GF-D8 (cell line): Measurements from ENCODE around the gene NCS1.

Source experiments
- DNase-seq: peaks from one replicate; lab custom pipeline; 2025; lab: John Stamatoyannopoulos, UW

Gene NCS1

GRCh38 chr9:130194378-130194932 lies 22.3 kb downstream of the NCS1 start:
- DNase-seq, result no peak

DNA sequence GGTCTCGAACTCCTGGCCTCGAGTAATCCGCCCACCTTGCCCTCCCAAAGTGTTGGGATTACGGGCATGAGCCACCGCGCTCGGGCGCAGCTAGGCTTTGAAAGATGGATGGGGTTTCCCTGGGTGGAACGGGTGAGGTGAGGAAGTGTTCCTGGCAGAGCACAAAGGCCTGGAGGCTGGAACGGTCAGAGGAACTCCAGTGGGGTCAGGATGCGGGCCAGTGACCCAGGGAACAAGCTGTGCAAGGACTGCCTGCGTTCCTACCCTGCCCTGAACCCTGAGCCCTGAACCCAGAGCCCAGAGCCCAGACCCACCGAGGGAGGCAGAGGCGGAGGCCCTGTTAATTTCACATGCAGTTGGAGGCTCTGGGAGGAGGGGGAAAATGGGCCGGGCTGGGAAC lies 23.4 kb downstream of the NCS1 start:
- DNase-seq, result no peak

- DNase-seq, result no peak
These were observed 24.4 kb downstream of the NCS1 start for GRCh38 chr9:130196643-130197042.

GRCh38 chr9:130197386-130197785 lies 25.2 kb downstream of the NCS1 start:
- DNase-seq, result no peak

DNA sequence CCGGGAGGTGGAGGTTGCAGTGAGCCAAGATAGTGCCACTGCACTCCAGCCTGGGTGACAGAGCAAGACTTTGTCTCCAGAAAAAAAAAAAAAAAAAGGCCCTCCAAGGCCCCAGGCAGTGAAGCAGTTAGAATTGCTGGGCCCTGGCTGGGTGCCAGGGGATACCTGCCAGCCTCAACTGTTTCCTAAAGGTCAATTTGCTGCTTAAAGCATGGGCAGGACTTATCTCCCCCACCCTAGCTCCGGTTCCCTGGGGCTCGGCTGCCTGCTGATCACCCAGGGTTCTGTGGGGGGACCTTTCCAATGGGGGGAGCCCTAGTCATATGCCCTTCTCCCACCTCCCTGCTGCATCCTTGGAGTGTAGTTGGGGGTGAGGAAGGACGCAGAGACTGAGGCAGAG lies 25.7 kb downstream of the NCS1 start:
- no peak for DNase-seq

- no peak for DNase-seq
These were observed 26.4 kb downstream of the NCS1 start for GRCh38 chr9:130198501-130199179.

GRCh38 chr9:130199605-130200004 lies 27.4 kb downstream of the NCS1 start:
- DNase-seq, result no peak

DNA sequence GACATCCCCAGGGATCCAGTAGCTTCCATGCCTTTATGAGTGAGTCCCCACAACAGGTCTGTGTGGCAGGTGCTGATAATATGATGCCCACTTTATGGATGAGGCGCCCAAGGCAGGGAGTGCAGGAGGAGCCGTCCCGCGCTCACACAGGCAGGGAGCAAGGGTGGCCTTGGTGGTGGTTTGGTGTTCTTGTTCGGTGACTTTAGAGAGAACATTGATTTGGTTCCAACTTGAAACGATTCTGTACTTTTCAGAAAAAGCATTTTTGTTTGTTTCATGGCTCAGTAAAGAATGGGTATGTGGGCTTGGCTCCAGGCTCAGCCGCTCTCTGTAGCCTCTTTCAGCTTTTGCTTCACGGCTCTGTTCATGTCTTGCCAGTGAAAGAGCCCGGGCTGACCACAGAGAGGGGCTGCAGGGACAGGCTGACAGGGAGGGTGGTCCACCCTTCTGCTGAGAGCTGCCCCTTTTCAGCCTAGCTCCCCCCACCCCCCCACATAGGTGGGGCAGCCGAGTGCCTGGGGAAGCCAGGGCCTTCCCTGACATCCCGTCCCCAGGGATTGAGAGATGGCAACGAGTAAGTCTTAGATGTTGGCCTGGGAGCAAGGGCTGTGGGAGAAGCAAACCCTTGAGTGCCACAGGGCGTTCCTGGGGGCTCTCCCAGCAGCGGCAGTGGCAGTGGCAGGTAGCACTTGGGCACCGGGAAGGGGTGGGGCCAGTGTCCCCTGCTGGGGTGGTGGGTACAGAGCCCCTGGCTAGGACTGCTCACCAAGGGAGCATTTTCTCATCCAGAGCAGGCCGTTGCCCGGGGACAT lies 28.0 kb downstream of the NCS1 start:
- DNase-seq, result no peak

- DNase-seq, result no peak
These were observed 29.2 kb downstream of the NCS1 start for GRCh38 chr9:130201399-130201873.

DNA sequence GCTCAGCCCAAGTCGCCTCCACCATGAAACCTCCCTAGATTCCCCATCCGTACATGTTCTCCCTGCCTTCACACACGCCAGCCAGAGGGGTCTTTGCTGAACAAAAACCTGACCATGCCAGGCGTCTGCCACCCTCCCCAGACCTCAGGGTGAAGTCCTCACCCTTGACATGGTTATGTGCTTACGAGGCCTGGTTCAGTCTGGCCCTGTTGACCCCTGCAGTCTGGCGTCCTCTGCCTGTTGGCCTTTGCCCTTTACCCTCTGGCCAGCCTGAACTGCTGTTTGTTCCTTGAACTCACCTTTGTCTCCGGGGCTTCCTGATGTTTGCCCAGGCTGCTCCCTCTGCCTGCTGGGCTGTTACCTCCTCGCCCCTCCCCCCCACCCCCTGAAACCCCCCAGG lies 29.8 kb downstream of the NCS1 start:
- no peak for DNase-seq

GRCh38 chr9:130204341-130204740 lies 32.1 kb downstream of the NCS1 start:
- DNase-seq, result no peak

GRCh38 chr9:130204959-130205358 lies 32.8 kb downstream of the NCS1 start:
- DNase-seq, result no peak

GRCh38 chr9:130205912-130206311 lies 33.7 kb downstream of the NCS1 start:
- no peak for DNase-seq

DNA sequence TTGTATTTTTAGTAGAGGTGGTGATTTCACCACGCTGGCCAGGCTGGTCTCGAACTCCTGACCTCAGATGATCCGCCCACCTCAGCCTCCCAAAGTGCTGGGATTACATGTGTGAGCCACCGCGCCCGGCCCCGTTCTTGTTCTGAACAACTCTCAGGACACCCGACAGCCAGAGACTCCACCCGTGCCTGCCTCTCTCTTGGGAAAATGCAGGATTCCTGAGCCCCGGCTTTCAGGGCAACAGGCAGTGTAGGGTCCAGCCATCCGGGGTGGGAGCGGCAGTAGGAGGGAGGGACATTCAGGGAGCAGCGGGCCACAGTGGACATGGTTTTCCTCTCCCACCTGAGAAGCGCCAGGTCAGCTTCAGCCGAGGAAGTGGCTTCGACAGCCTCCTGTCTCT lies 34.4 kb downstream of the NCS1 start:
- no peak for DNase-seq

- DNase-seq, result no peak
These were observed 35.2 kb downstream of the NCS1 start for GRCh38 chr9:130207241-130207992.

DNA sequence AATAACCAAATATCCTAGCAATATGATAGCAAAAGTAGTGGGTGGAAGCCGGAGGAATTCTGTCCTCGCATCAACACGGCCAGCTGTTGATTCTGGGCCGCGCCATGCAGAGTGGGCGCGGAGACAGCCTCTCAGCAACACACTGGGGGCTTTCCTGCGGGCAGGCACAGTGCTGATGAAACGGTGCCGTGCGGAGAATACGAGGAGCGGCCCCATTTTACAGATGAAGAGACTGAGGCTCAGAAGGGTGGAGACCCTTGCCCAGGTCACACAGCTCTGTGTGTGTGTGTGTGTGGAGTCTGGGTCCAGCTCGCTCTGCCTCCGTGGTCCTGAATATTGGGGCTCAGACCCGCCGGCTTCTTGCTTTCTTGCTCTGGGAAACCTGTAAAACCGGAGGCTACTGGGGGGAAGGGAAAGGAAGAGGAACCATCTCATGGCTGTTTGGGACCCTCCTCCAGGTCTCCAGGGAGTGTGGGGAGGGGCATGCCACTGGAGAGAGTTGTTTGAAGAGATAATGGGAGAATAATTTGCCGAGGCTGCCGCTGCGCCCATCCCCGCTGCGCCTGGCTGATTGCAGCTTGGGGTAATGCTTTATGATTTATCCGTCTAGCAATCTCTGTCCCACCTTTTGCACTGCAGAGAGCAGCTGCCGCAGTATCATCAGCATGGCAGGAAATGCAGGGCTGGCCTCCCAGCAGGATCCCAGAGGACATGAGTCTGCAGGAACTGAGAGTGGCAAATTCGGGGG lies 36.6 kb downstream of the NCS1 start:
- no peak for DNase-seq

- no peak for DNase-seq
These were observed 37.2 kb downstream of the NCS1 start for GRCh38 chr9:130209422-130209821.

DNA sequence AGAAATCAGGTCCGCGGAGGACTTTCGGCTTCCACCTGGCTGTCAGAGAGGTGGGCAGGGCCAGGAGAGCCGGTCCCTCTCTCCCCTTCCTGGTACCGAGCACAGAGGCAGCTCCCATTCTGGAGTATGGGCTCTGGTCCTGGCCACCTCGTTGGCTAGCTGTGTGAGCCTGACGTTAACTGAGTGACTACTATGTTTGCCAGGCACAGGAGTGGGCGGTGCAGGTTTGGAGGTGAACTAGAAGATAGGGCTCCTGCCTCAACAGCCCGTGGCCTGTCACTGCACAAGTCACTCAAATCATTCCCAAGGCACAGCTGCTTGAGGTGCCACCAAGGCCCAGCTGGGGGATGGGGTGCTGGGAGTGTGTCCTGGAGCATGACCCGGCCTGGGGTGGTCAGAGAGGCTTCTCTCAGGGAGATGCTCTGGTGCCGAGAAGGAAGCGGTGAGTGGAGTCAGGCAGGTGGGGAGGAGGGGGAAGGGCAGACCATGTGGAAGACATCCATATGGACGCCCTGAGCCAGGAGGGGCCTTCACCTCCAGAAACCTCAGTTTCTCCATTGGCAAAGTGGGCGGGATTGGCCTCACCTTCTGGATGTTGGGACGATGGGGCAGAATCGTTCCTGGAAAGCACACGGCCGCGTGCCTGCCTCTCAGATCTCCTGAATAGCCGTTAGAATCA lies 39.5 kb downstream of the NCS1 start:
- no peak for DNase-seq

DNA sequence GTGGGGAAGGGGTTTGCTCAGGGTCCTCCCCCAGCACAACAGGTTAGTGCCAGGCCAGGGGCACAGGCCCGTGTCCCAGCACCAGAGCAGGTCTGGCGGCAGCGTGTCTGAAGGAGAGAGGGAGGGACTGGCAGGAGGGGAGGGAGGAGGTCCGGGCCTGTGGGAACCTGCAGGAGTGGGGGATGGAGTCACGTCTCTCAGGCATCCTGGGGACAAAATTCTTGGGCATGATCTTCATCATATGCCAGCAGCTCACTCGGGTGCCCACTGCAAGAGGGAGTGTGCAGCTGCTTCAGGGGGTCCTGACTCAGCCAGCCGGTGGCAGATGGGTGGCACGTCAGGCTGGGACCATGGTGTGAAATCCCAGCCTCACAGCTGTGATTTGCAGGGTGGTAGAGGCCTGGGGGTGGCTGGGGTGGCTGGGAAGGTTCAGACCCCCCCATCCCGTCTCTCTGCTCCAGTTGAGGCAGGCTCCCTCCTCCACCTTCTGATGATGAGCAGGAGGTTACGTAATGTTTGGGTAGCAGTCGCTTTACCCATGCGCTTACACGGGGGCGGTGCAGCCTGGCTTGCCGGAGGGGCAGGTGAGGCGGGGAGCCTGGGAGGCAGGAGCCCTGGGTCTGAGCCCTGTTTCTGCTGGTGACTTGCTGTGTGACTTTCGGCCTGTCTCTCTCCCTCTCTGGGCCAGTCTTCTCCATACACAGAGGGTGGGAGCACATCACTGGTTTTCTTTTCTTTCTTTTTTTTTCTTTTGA lies 40.5 kb downstream of the NCS1 start:
- DNase-seq, result no peak
